Hypothalamus (tissue), 51 donors: ENCODE measurements around the gene GTPBP3.
A peak's percentile ranks its signal among the peaks of the same experiment; 100 is the strongest.

ENCODE experiments used
- DNase-seq, 51 donors: peaks; one replicate each; lab custom pipeline; 2025; lab: John Stamatoyannopoulos, UW

The GTPBP3 gene

GRCh38 chr19:17307876-17308377 is 29.4 kb upstream of the GTPBP3 start:
- DNase-seq = no peak

GRCh38 chr19:17309198-17309964 is 28.0 kb upstream of the GTPBP3 start, which contains the start of gene DDA1:
DDA1 (plus strand) TSS chr19:17309563; CDS start chr19:17309655, 92 bp downstream.
- DNase-seq = peak; percentile 72 to 100 (median 98)

- DNase-seq = no peak
Measured at GRCh38 chr19:17309965-17310461, 27.3 kb upstream of the GTPBP3 start.

- no peak for DNase-seq
Measured at GRCh38 chr19:17311455-17312188, 25.7 kb upstream of the GTPBP3 start.

- DNase-seq = no peak
Measured at GRCh38 chr19:17312189-17313113, 24.9 kb upstream of the GTPBP3 start.

GRCh38 chr19:17314007-17314593 is 23.3 kb upstream of the GTPBP3 start:
- no peak for DNase-seq

GRCh38 chr19:17318966-17319365 is 18.4 kb upstream of the GTPBP3 start:
- DNase-seq = no peak

- no peak for DNase-seq
Measured at GRCh38 chr19:17319473-17320238, 17.7 kb upstream of the GTPBP3 start.

- no peak for DNase-seq
Measured at GRCh38 chr19:17320435-17320834, 16.9 kb upstream of the GTPBP3 start.

- DNase-seq = no peak
Measured at GRCh38 chr19:17321655-17322489, 15.5 kb upstream of the GTPBP3 start.

- peak in 31 of 51 donors; percentile 8 to 75 (median 39) for DNase-seq
Measured at GRCh38 chr19:17322854-17323253, 14.5 kb upstream of the GTPBP3 start.

GRCh38 chr19:17323300-17323963 is 13.9 kb upstream of the GTPBP3 start:
- no peak for DNase-seq

GRCh38 chr19:17323964-17324332 is 13.4 kb upstream of the GTPBP3 start:
- DNase-seq = no peak

- DNase-seq = no peak
Measured at GRCh38 chr19:17324357-17325114, 12.8 kb upstream of the GTPBP3 start.

GRCh38 chr19:17325133-17325532 is 12.2 kb upstream of the GTPBP3 start:
- peak in 2 of 51 donors; percentile 4 to 27 for DNase-seq

- peak in 41 of 51 donors; percentile 7 to 88 (median 61) for DNase-seq
Measured at GRCh38 chr19:17325881-17326594, 11.3 kb upstream of the GTPBP3 start.
